Large intestine (tissue), 3 donors: ENCODE results near the gene ATP1A3. TPM values are rescaled to one million over a fixed set of nuclear protein-coding genes. Genes with fewer than 3 reads are reported as not detected.
"Not testable (repeated sequence)": the region's sequence is repeated elsewhere in the genome, so short reads cannot be mapped to it uniquely, and the experiment has no call there.

Experiments
- DNase-seq, 2 donors: peaks; one replicate each; pipeline versions ENCODE4 v3.0.0 to v3.0.0-alpha.2; 2013
- H3K27ac ChIP-seq: one replicate; pipeline ENCODE4 v1.5.1; 2013; ENCODE audit warnings: low read length
- H3K27me3 ChIP-seq: 2 replicates; pipeline ENCODE4 v1.6.1; 2013; ENCODE audit warnings: low read length; ENCODE audit not compliant: control insufficient read depth, insufficient read depth
- H3K36me3 ChIP-seq: 2 replicates; pipeline ENCODE4 v1.6.1; 2013; ENCODE audit warnings: low read length; ENCODE audit not compliant: control insufficient read depth, insufficient read depth
- H3K4me1 ChIP-seq: one replicate; pipeline ENCODE4 v1.6.1; 2013; ENCODE audit warnings: low read length; ENCODE audit not compliant: control insufficient read depth, insufficient read depth
- H3K4me3 ChIP-seq: one replicate; pipeline ENCODE4 v1.5.1; 2013; ENCODE audit warnings: low read length
- H3K9me3 ChIP-seq: one replicate; pipeline ENCODE4 v1.6.1; 2013; ENCODE audit warnings: mild to moderate bottlenecking, low read depth, low read length, moderate library complexity; ENCODE audit not compliant: control insufficient read depth
- WGBS: methylation state at CpG from one replicate; pipeline ENCODE4 v1.1.5; 2013; ENCODE audit warnings: low lambda C conversion rate; ENCODE audit not compliant: insufficient coverage; 5-methylcytosine and 5-hydroxymethylcytosine counted together
- polyA plus RNA-seq: library from polyadenylated mRNA; unstranded; fragments of 120-200 nt; gene quantifications from one replicate; pipeline ENCODE4 v1.2.1, GENCODE V29; 2013

The ATP1A3 gene
- polyA plus RNA-seq, 1 donor: 13.0 TPM

DNA sequence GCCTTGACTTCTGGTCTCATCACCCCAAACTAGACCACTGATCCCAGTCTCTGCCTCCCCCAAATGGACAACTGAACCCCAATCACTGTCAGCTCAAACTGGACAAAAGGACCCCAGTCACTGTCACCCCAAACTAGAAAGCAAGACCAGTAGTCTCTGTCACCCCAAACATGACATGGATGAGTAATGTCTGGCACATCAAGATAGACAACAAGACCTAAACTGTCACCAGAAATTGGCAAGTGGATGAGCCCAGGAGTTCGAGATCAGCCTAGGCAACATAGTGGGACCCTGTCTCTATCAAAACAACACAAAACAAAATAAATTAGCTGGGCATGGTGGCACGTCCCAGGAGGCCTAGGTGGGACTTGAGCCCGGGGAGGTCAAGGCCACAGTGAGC, 46.9 kb downstream of the ATP1A3 start:
- no CpG with 5 or more reads among the region's 3 CpGs for WGBS

DNA sequence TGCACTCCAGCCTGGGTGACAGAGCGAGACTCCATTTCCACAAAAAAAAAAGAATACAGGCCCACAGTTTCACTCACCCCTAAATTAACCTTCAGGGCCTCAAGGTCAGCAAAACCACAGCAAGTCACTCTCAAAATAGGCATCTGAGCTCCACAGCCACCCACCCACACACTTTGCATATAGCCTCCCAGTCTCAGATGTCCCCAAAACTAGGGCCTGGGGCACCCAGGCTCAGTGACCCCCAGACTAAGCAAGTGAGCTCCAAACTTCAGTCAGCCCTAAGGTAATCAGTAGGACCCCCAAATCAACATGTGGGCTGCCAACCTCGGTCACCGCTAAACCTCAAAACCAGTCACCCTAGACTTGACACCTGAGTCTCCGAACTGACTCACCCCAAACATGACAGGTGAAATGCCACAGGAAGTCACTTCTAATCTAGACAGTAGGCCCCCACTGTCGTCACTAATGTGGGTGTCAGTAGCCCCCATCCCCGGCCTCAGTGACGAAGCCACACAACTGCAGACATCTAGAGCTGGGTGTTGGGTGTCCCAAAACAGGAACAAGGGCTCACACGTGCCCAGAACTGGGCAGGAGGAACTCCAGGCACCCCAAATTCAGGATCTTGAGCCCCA, 48.8 kb downstream of the ATP1A3 start:
- peaks cover 14% of the 10 kb centered on the region for H3K27me3 ChIP-seq
- no peak overlapping the region for H3K27ac ChIP-seq
- no peaks in the 10 kb centered on the region for H3K4me1 ChIP-seq
- DNase-seq: no peak
- H3K4me3 ChIP-seq: no peak overlapping the region
- no CpG with 5 or more reads among the region's 8 CpGs for WGBS
- H3K9me3 ChIP-seq: no peaks in the 10 kb centered on the region
- H3K36me3 ChIP-seq: no peaks in the 10 kb centered on the region

More for the DNA sequence above, 46.9 kb downstream of the ATP1A3 start:
- no peak overlapping the region for H3K4me3 ChIP-seq
- H3K36me3 ChIP-seq: no peaks in the 10 kb centered on the region
- no peak for DNase-seq
- H3K4me1 ChIP-seq: no peaks in the 10 kb centered on the region
- H3K27ac ChIP-seq: no peak overlapping the region
- no peaks in the 10 kb centered on the region for H3K9me3 ChIP-seq
- H3K27me3 ChIP-seq: no peaks in the 10 kb centered on the region

DNA sequence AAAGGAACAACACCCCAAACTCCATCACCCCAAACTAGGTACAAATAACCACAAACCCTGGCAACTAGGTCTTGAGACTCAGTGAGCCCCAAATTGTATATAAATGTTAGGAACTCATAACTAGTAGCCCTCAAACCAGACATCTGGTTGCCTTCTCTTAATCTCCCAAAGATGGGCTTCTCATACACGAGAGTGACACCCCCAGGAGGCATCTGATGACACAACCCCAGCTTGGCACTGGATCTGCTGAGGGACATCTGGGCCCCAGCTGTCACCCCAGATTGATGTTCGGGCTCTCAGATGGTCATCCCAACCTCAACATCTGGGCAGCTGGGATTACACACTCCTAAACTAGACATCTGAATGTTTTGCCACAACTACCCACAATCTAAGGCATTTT, 49.7 kb downstream of the ATP1A3 start:
- WGBS: no CpG with 5 or more reads among the region's 2 CpGs

DNA sequence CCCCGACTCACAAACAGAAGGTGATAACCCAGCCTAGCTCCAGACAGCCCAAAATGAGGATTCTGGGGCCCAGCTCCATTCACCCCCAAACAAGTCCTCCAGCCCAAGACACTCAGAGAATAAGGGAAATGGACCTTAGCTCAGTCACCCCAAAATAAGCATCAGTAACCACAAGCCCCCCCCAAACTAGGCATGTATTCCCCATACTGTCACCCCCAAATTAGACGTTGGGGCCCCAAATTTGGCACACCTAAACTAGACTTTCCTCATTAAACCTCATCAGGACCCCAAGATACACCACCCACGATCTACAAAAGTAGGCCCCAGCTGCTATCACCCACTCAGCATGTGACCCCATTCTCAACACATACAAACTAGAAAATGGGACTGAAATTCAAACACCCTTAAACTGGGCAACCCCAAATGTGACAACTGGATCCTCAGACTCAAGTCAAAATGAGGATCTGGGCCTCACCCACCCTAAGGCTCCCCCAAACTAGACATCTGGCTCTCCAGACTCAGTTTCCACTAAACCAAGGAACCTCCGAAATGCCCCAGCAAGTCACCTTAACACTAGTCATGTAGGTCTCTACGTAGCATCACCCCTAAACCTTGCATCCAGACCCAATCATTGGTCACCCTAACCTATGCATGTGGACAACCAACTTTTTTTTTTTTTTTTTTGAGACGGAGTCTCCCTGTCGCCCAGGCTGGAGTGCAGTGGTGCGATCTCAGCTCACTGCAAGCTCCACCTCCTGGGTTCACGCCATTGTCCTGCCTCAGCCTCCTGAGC, 52.4 kb downstream of the ATP1A3 start:
- H3K4me3 ChIP-seq: no peak overlapping the region
- peaks cover 5% of the 10 kb centered on the region for H3K9me3 ChIP-seq
- WGBS: no CpG with 5 or more reads among the region's 9 CpGs
- DNase-seq: no peak
- H3K27ac ChIP-seq: no peak overlapping the region
- H3K4me1 ChIP-seq: peaks cover 3% of the 10 kb centered on the region
- no peaks in the 10 kb centered on the region for H3K36me3 ChIP-seq
- peaks cover 36% of the 10 kb centered on the region for H3K27me3 ChIP-seq

More for the DNA sequence above, 49.7 kb downstream of the ATP1A3 start:
- DNase-seq: no peak
- H3K27ac ChIP-seq: no peak overlapping the region
- H3K4me1 ChIP-seq: peaks cover 3% of the 10 kb centered on the region
- H3K4me3 ChIP-seq: no peak overlapping the region
- H3K9me3 ChIP-seq: peaks cover 5% of the 10 kb centered on the region
- peaks cover 19% of the 10 kb centered on the region for H3K27me3 ChIP-seq
- no peaks in the 10 kb centered on the region for H3K36me3 ChIP-seq

DNA sequence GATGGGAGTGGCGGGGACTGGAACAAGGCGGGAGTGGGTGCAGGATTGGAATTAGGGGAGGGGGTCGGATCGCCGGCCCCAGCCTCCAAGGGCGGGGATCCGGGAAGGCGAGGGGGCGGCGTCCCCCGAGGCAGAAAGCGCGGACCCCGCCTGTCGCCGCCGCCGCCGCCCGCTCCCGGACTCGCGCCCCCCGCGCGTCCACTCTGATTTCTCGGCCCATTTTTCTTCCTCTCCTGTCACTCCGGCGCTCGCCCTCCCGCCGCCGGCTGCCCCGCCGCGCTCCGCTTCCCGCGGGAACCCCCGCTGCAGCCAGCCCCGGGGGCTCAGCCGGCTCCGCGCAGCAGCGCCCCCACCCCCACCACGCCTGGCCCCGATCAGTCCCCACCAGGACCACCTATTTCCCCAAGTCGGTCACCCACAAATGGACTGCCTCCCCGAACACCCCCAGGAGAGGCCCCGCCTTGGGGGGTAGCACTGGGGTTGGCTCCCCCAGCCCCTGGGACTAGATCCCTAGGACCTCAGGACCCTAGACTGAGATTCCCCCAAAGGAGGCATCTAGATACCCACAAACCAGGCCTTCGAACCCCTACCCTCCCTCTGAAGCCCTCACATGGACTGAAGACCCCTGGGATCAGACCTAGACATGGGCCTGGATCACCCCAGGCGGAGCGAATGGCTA, 53.2 kb downstream of the ATP1A3 start:
- no CpG with 5 or more reads among the region's 53 CpGs for WGBS
- peaks cover 43% of the 10 kb centered on the region for H3K27me3 ChIP-seq
- no peak overlapping the region for H3K27ac ChIP-seq
- no peaks in the 10 kb centered on the region for H3K36me3 ChIP-seq
- no peak for DNase-seq
- H3K4me1 ChIP-seq: peaks cover 3% of the 10 kb centered on the region
- peaks cover 5% of the 10 kb centered on the region for H3K9me3 ChIP-seq
- peak overlapping the region; percentile 49 for H3K4me3 ChIP-seq

DNA sequence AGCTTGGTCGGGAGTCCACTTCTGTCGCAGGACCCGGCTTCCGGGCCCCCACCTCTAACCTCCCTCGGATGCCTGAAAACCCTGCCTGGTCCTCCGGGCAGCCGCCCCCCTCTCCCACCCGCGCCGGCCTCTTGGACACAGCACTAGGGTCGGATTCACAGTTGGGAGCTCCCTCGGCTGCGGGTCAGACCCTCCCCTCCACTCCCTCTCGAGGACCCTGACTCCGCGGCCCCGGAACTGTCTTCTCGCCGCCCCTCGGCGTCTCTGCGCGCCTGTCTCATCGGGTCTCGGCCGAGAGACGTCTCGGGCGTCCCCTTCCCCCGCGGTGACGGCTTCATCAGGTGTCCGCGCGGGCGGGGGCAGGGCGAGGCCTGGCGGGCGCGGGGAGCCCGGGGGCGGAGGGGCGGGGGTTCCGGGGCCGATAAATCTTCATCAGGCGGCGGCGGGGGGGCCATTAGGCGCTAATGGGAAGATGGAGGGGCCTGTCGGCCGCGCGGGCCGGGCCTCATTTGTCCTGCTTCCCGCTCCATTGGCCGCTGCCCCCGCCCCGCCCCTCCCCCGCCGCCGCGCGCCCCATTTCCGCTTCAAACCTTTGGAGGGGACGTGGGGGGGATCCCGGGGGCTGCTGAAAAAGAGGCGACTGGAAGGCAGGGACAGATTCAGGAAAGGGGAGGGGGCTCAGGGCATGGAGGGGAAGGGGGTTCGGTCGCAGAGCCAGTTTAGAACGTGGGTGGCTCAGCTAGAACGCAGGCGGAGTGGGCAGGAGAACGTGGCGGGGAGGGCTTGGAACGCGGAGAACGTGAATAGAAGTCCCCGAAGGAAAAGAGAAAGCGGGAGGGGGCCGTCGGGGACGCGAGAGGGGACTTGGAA, 53.9 kb downstream of the ATP1A3 start:
- Histone ChIP-seq H3K4me3 (peak overlapping the region; percentile 49), H3K9me3 (peaks cover 5% of the 10 kb centered on the region), H3K27me3 (peaks cover 51% of the 10 kb centered on the region), H3K27ac (no peak overlapping the region), H3K36me3 (no peaks in the 10 kb centered on the region), H3K4me1 (peaks cover 3% of the 10 kb centered on the region)
- no CpG with 5 or more reads among the region's 83 CpGs for WGBS
- DNase-seq: peak in 1 of 2 donors; percentile 40

DNA sequence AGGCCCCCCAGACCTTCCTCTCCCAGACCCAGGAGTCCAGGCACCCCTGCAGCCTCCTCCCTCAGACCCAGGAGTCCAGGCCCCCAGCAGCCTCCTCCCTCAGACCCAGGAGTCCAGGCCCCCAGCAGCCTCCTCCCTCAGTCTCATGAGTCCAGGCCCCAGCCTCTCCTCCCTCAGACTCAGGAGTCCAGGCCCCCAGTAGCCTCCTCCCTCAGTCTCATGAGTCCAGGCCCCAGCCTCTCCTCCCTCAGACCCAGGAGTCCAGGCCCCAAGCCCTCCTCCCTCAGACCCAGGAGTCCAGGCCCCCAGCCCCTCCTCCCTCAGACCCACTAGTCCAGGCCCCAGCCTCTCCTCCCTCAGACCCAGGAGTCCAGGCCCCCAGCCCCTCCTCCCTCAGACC, 54.8 kb downstream of the ATP1A3 start:
- not testable (repeated sequence) for H3K4me1 ChIP-seq, H3K4me3 ChIP-seq, H3K9me3 ChIP-seq, H3K27ac ChIP-seq, DNase-seq, H3K36me3 ChIP-seq
- H3K27me3 ChIP-seq: peaks cover 60% of the 10 kb centered on the region

DNA sequence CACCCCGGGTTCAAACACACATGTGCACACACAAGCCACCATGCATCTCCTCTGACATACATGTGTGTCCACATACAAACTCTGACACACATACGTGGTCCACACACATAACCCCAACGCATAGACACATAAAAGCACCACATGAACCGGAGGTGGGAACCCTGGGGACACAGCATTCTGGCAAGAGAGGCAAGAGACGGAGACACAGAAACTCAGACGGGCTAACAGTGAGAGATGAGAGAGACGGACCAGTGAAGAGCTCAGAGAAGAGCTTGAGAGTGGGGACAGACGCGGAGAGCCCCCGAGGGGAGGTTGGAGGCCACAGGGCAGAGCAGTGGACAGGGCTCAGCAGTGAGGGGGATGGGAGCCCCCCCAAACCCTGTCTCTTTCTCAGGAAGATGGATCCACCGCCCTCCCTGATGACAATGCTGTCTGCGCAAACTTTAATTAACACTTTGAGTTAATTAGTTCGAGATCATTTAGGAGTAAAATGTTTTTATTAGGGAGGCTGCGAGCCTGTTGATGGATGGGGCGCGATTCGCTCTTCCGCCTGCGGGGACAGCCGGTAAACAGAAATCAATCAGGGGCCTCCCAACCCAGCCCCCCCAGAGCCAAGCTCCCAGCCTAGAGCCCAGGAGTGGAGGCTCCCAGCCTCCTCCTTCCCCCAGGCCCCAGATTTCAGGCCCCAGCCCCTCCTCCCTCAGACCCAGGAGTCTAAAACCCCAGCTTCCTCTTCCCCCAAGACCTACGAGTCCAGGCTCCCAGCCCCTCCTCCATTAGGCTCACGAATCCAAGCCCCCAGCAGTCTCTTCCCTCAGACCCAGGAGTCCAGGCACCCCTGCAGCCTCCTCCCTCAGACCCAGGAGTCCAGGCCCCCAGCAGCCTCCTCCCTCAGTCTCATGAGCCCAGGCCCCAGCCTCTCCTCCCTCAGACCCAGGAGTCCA, 56.2 kb downstream of the ATP1A3 start:
- H3K36me3 ChIP-seq: no peaks in the 10 kb centered on the region
- 100% methylated on average over 1 of the region's 22 CpGs for WGBS
- peaks cover 74% of the 10 kb centered on the region for H3K27me3 ChIP-seq
- no peak overlapping the region for H3K4me3 ChIP-seq
- H3K27ac ChIP-seq: no peak overlapping the region
- peaks cover 5% of the 10 kb centered on the region for H3K9me3 ChIP-seq
- DNase-seq: no peak
- peaks cover 3% of the 10 kb centered on the region for H3K4me1 ChIP-seq

DNA sequence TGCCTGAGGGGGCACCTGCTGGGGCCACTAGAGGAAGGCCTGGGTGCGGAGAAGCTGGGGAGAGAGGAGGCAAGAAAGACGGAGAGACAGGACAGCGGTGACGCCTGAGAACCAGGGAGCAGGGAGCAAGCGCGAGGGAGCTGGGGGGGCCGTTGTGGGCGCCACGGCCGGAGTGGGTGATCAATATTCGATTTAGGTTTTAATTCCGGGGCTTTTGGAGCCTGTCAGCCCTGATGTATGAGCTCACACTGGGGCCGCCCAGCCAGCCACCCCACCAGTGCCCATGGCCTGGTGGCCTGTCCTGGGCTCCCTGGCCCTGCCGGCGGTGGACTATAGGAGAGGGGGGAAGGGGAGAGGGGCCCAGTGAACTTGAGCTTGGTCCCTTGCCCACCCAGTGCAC, 57.1 kb downstream of the ATP1A3 start:
- H3K27ac ChIP-seq: no peak overlapping the region
- no peak for DNase-seq
- WGBS: no CpG with 5 or more reads among the region's 15 CpGs
- peaks cover 9% of the 10 kb centered on the region for H3K9me3 ChIP-seq
- peaks cover 3% of the 10 kb centered on the region for H3K4me1 ChIP-seq
- peaks cover 82% of the 10 kb centered on the region for H3K27me3 ChIP-seq
- no peak overlapping the region for H3K4me3 ChIP-seq
- H3K36me3 ChIP-seq: no peaks in the 10 kb centered on the region
